Hepatocyte (in vitro differentiated cells): ENCODE data around the gene CEBPB.
"Not testable (repeated sequence)": the region's sequence is repeated elsewhere in the genome, so short reads cannot be mapped to it uniquely, and the experiment has no call there.

Source experiments
- EZH2 ChIP-seq: fragments of 200-600 bp; sonication (generic); IDR thresholded peaks from 2 replicates; pipeline ENCODE4 v1.6.1; 2016; ENCODE audit warnings: antibody characterized with exemption, mild to moderate bottlenecking, borderline replicate concordance
- EZH2phosphoT487 ChIP-seq: fragments of 200-600 bp; sonication (generic); IDR thresholded peaks from one replicate; pipeline ENCODE4 v1.6.1; 2018; ENCODE audit warnings: antibody characterized with exemption, mild to moderate bottlenecking, low read depth, moderate library complexity; ENCODE audit not compliant: unreplicated experiment, severe bottlenecking
- TF ChIP-seq, protein P1 (sequence below): fragments of 200-600 bp; sonication (generic); IDR thresholded peaks from 2 replicates; pipeline ENCODE4 v1.5.1; 2016; ENCODE audit warnings: antibody characterized with exemption, mild to moderate bottlenecking; ENCODE audit not compliant: poor library complexity

DNA sequence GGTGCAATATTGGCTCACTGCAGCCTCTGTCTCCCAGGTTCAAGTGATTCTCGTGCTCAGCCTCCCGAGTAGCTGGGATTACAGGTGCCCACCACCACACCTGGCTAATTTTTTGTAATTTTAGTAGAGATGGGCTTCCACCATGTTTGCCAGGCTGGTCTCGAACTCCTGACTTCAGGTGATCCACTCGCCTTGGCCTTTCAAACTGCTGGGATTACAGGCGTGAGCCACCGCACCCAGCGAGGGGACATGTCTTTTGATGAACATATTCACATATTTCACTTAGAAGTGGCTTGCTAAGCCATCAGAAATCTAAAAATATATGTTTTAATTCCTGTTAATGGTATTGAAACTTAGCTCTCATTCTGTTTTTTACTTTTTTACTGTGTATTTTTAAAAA, 11.1 kb downstream of the CEBPB start:
- TF ChIP-seq, protein P1, sequence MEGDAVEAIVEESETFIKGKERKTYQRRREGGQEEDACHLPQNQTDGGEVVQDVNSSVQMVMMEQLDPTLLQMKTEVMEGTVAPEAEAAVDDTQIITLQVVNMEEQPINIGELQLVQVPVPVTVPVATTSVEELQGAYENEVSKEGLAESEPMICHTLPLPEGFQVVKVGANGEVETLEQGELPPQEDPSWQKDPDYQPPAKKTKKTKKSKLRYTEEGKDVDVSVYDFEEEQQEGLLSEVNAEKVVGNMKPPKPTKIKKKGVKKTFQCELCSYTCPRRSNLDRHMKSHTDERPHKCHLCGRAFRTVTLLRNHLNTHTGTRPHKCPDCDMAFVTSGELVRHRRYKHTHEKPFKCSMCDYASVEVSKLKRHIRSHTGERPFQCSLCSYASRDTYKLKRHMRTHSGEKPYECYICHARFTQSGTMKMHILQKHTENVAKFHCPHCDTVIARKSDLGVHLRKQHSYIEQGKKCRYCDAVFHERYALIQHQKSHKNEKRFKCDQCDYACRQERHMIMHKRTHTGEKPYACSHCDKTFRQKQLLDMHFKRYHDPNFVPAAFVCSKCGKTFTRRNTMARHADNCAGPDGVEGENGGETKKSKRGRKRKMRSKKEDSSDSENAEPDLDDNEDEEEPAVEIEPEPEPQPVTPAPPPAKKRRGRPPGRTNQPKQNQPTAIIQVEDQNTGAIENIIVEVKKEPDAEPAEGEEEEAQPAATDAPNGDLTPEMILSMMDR, result not testable (repeated sequence)
- TF ChIP-seq EZH2, EZH2phosphoT487: not testable (repeated sequence)
